ENCODE measurements around the gene FEM1A.
"Not testable (repeated sequence)": the region's sequence is repeated elsewhere in the genome, so short reads cannot be mapped to it uniquely, and the experiment has no call there.

Gene FEM1A

GRCh38 chr19:4815426-4816201 is 24.1 kb downstream of the FEM1A start:
- DNase-seq, result peak; percentile 86

GRCh38 chr19:4816202-4816949 is 24.8 kb downstream of the FEM1A start:
- no peak for DNase-seq

- no peak for DNase-seq
These were observed 25.4 kb downstream of the FEM1A start for GRCh38 chr19:4816950-4817278.

GRCh38 chr19:4817467-4818277 is 26.1 kb downstream of the FEM1A start:
- no peak for DNase-seq

GRCh38 chr19:4821265-4821664 is 29.7 kb downstream of the FEM1A start:
- DNase-seq, result no peak

GRCh38 chr19:4822354-4822753 is 30.8 kb downstream of the FEM1A start:
- DNase-seq, result not testable (repeated sequence)

- no peak for DNase-seq
These were observed 32.0 kb downstream of the FEM1A start for GRCh38 chr19:4823577-4823976.

GRCh38 chr19:4829001-4829712 is 37.6 kb downstream of the FEM1A start:
- no peak for DNase-seq

GRCh38 chr19:4830332-4830731 is 38.8 kb downstream of the FEM1A start:
- no peak for DNase-seq

- DNase-seq, result no peak
These were observed 39.3 kb downstream of the FEM1A start for GRCh38 chr19:4830768-4831265.

- DNase-seq, result peak; percentile 62
These were observed 39.9 kb downstream of the FEM1A start, which contains the start of gene TICAM1 for GRCh38 chr19:4831304-4831978. TICAM1 (minus strand) TSS chr19:4831712; CDS start chr19:4818377, 13,335 bp downstream.

- not testable (repeated sequence) for DNase-seq
These were observed 40.4 kb downstream of the FEM1A start for GRCh38 chr19:4831979-4832340.

- no peak for DNase-seq
These were observed 41.2 kb downstream of the FEM1A start for GRCh38 chr19:4832776-4833175.

GRCh38 chr19:4839192-4839591 is 47.7 kb downstream of the FEM1A start:
- DNase-seq, result no peak

GRCh38 chr19:4843647-4843965 is 52.1 kb downstream of the FEM1A start:
- DNase-seq, result no peak

GRCh38 chr19:4844348-4845179 is 53.0 kb downstream of the FEM1A start:
- DNase-seq, result no peak

- DNase-seq, result not testable (repeated sequence)
These were observed 54.4 kb downstream of the FEM1A start for GRCh38 chr19:4845975-4846374.

- no peak for DNase-seq
These were observed 55.8 kb downstream of the FEM1A start for GRCh38 chr19:4847190-4847973.

GRCh38 chr19:4849019-4849418 is 57.5 kb downstream of the FEM1A start:
- DNase-seq, result no peak

All from retina (tissue), 1 donor.